MM.1S (cell line): ENCODE results near the gene CYP27C1.

Source experiments
- DNase-seq: peaks from one replicate; pipeline ENCODE4 v3.0.0-alpha.2; 2015
- H2AFZ ChIP-seq: fragments of 300-600 bp; sonication (generic); 2 replicates; pipeline ENCODE4 v1.6.0; 2016; ENCODE audit warnings: antibody characterized with exemption, low read length
- H3F3A ChIP-seq: fragments of 300-600 bp; sonication (generic); 2 replicates; pipeline ENCODE4 v1.6.1; 2016; ENCODE audit warnings: mild to moderate bottlenecking, antibody characterized with exemption, low read length, moderate library complexity, mixed read lengths; ENCODE audit not compliant: insufficient read depth
- H3K27ac ChIP-seq: fragments of 300-600 bp; sonication (generic); 2 replicates; pipeline ENCODE4 v1.5.1; 2016; ENCODE audit warnings: mild to moderate bottlenecking, low read length
- H3K27me3 ChIP-seq: fragments of 300-600 bp; sonication (generic); replicated peaks from 2 replicates; pipeline ENCODE4 v1.6.0; 2016; ENCODE audit warnings: low read length; ENCODE audit not compliant: insufficient read depth
- H3K36me3 ChIP-seq: fragments of 300-600 bp; sonication (generic); replicated peaks from 2 replicates; pipeline ENCODE4 v1.6.1; 2016; ENCODE audit warnings: mild to moderate bottlenecking, low read length, mixed read lengths; ENCODE audit not compliant: insufficient read depth
- H3K4me1 ChIP-seq: fragments of 300-600 bp; sonication (generic); 2 replicates; pipeline ENCODE4 v1.6.1; 2016; ENCODE audit warnings: low read length, mixed read lengths
- H3K4me2 ChIP-seq: fragments of 300-600 bp; sonication (generic); 2 replicates; pipeline ENCODE4 v1.6.0; 2016; ENCODE audit warnings: low read depth, low read length
- H3K4me3 ChIP-seq: fragments of 300-600 bp; sonication (generic); 2 replicates; pipeline ENCODE4 v1.5.1; 2016; ENCODE audit warnings: low read length, mixed read lengths
- H3K79me2 ChIP-seq: fragments of 300-600 bp; sonication (generic); 2 replicates; pipeline ENCODE4 v1.6.1; 2016; ENCODE audit warnings: mixed run types, low read length, mixed read lengths
- H3K9ac ChIP-seq: fragments of 300-600 bp; sonication (generic); 2 replicates; pipeline ENCODE4 v1.6.1; 2016; ENCODE audit warnings: low read length, mixed read lengths
- H3K9me2 ChIP-seq: fragments of 300-600 bp; sonication (generic); replicated peaks from 2 replicates; pipeline ENCODE4 v1.6.1; 2016; ENCODE audit warnings: mild to moderate bottlenecking, low read length, mixed read lengths; ENCODE audit not compliant: insufficient read depth
- H3K9me3 ChIP-seq: fragments of 300-600 bp; sonication (generic); replicated peaks from 2 replicates; pipeline ENCODE4 v1.6.1; 2016; ENCODE audit warnings: mild to moderate bottlenecking, low read length, mixed read lengths; ENCODE audit not compliant: insufficient read depth
- H4K20me1 ChIP-seq: fragments of 300-600 bp; sonication (generic); 2 replicates; pipeline ENCODE4 v1.6.1; 2016; ENCODE audit warnings: mild to moderate bottlenecking, low read length, moderate library complexity, mixed read lengths; ENCODE audit not compliant: insufficient read depth
- EZH2 ChIP-seq: fragments of 300-600 bp; sonication (generic); optimal IDR thresholded peaks from 2 replicates; pipeline ENCODE3; 2017; ENCODE audit warnings: low read depth, mild to moderate bottlenecking, antibody characterized with exemption, low read length, mixed read lengths
- EZH2phosphoT487 ChIP-seq: fragments of 300-600 bp; sonication (generic); IDR thresholded peaks from 2 replicates; pipeline ENCODE4 v1.6.1; 2018; ENCODE audit warnings: antibody characterized with exemption, low read length
- TF ChIP-seq, protein P1 (sequence below): fragments of 300-600 bp; sonication (generic); IDR thresholded peaks from 2 replicates; pipeline ENCODE4 v1.5.1; 2016; ENCODE audit warnings: antibody characterized with exemption, low read length, mixed read lengths

The CYP27C1 gene

DNA sequence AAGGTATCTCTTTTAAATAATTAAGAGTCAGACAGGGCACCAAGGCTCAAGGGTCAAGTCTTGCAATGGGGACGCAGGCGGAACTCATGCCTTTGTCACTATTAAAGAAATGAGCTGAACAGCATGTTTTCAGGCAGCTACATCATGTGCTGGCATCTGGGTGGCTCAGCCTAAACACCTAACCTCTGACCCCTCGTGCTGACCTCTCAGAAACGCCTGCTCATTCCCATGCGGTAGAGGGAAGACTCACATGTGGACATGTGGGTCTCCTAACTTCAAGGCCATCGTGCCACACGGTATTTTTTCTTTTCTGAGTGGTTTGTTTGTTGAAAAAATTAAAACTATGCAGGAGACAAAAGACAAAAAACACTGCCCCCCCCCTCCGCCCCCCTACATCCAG is 31.3 kb downstream of the CYP27C1 start:
- Histone ChIP-seq H3K27ac (no peak overlapping the region), H3K4me3 (no peak overlapping the region), H3K9me3 (no peaks in the 10 kb centered on the region), H3K9me2 (no peaks in the 10 kb centered on the region), H3K9ac (no peak overlapping the region), H3K36me3 (no peaks in the 10 kb centered on the region), H3K4me2 (no peak overlapping the region), H2AFZ (no peak overlapping the region), H4K20me1 (no peaks in the 10 kb centered on the region), H3K27me3 (0 out of 2 replicates have a peak, but pooled peaks cover 4% of the 10 kb centered on the region), H3K79me2 (no peaks in the 10 kb centered on the region), H3F3A (no peaks in the 10 kb centered on the region), H3K4me1 (no peaks in the 10 kb centered on the region)
- TF ChIP-seq, protein P1, sequence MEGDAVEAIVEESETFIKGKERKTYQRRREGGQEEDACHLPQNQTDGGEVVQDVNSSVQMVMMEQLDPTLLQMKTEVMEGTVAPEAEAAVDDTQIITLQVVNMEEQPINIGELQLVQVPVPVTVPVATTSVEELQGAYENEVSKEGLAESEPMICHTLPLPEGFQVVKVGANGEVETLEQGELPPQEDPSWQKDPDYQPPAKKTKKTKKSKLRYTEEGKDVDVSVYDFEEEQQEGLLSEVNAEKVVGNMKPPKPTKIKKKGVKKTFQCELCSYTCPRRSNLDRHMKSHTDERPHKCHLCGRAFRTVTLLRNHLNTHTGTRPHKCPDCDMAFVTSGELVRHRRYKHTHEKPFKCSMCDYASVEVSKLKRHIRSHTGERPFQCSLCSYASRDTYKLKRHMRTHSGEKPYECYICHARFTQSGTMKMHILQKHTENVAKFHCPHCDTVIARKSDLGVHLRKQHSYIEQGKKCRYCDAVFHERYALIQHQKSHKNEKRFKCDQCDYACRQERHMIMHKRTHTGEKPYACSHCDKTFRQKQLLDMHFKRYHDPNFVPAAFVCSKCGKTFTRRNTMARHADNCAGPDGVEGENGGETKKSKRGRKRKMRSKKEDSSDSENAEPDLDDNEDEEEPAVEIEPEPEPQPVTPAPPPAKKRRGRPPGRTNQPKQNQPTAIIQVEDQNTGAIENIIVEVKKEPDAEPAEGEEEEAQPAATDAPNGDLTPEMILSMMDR = no peak
- no peak for TF ChIP-seq EZH2phosphoT487
- TF ChIP-seq EZH2 = no peak
- DNase-seq = no peak

DNA sequence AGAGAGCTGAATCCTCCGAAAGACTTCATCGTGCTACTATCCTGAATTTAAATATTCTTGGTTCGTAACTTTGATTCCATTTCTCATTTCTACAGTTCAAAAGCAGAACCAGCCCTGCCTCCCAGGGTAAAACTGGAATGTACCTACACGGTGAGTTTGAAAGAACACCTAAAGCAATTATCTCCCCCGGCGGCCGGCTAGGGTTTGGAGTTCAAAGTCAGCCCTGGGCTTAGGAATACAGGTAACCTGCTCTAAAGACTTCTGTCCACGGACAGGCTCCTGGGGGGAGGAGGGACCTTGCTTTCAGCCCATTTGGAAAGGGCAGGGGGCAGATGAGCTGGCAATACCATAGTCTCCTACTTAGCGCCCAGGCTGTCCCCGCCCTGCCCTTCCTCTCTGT is 32.3 kb downstream of the CYP27C1 start:
- no peaks in the 10 kb centered on the region for H3K9me2 ChIP-seq
- no peak overlapping the region for H2AFZ ChIP-seq
- no peak overlapping the region for H3K9ac ChIP-seq
- no peaks in the 10 kb centered on the region for H3K4me1 ChIP-seq
- H3F3A ChIP-seq = no peaks in the 10 kb centered on the region
- H3K79me2 ChIP-seq = no peaks in the 10 kb centered on the region
- no peak overlapping the region for H3K4me2 ChIP-seq
- TF ChIP-seq EZH2 = no peak
- no peaks in the 10 kb centered on the region for H3K36me3 ChIP-seq
- no peaks in the 10 kb centered on the region for H3K9me3 ChIP-seq
- DNase-seq = no peak
- no peaks in the 10 kb centered on the region for H4K20me1 ChIP-seq
- H3K27me3 ChIP-seq = no peaks in the 10 kb centered on the region
- no peak overlapping the region for H3K27ac ChIP-seq
- no peak overlapping the region for H3K4me3 ChIP-seq

DNA sequence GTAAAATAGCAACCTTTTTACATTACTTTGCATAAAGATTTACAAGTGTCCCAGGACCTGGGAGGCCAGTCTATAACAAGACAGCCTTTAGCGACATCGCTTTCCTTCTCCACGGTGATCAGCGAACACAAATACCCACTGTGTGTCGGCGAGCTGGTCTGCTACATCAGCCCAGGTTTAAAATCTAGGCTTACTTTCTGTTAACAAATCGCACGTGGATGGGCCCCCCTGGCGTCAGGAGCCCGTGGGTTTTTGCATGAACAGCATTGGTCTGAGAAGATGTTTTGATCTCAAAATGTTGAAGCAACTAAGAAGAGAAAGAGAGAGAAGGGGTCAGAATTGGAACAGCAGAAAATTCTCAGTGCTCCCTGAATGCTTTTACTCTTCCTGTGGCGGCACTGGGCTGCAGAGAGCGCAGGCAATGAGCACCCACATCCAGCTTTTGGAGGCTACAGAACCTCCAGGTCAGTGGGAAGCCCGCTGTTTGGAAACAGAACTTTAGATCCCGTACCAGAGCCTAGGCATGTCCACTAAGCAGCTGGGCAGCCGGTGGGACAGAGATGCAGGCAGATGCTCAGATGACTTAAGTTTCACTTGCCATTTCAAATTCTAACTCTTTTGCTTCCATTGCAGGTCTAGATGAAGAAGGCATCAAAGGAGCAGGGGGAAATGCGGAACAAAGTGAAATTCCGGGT is 32.9 kb downstream of the CYP27C1 start:
- H3K9me2 ChIP-seq = no peaks in the 10 kb centered on the region
- H3F3A ChIP-seq = no peaks in the 10 kb centered on the region
- no peak overlapping the region for H2AFZ ChIP-seq
- no peaks in the 10 kb centered on the region for H4K20me1 ChIP-seq
- no peak overlapping the region for H3K4me2 ChIP-seq
- DNase-seq = no peak
- TF ChIP-seq, protein P1 = no peak
- TF ChIP-seq EZH2phosphoT487 = no peak
- TF ChIP-seq EZH2 = no peak
- no peak overlapping the region for H3K4me3 ChIP-seq
- H3K4me1 ChIP-seq = no peaks in the 10 kb centered on the region
- H3K9ac ChIP-seq = no peak overlapping the region
- no peaks in the 10 kb centered on the region for H3K36me3 ChIP-seq
- H3K9me3 ChIP-seq = no peaks in the 10 kb centered on the region
- no peak overlapping the region for H3K27ac ChIP-seq
- no peaks in the 10 kb centered on the region for H3K27me3 ChIP-seq
- no peaks in the 10 kb centered on the region for H3K79me2 ChIP-seq

DNA sequence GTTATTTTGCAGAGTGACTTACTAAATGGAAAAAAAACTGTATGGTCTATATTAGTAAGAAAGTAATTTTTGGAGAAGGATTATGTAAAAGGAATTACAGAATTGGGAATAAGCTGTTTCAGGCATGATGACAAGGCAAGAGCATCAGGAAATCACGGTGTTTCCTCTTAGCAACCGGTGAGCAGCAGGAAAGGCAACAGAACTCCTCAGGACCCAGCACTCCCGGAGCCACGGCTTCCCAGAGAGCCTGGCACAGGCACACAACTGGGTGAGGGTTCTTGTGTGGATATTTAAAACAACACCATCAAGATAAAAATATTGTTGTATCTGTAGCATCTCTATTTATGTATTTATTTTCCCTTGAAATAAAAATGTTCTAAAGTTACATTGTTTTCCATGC is 34.4 kb downstream of the CYP27C1 start:
- no peak for DNase-seq
- Histone ChIP-seq H3K4me2 (no peak overlapping the region), H3K9ac (no peak overlapping the region), H3K9me2 (no peaks in the 10 kb centered on the region), H3K36me3 (no peaks in the 10 kb centered on the region), H2AFZ (no peak overlapping the region), H3K9me3 (no peaks in the 10 kb centered on the region), H3K4me3 (no peak overlapping the region), H3F3A (no peaks in the 10 kb centered on the region), H3K27ac (no peak overlapping the region), H3K79me2 (no peaks in the 10 kb centered on the region), H4K20me1 (no peaks in the 10 kb centered on the region), H3K4me1 (no peaks in the 10 kb centered on the region), H3K27me3 (no peaks in the 10 kb centered on the region)
- no peak for TF ChIP-seq EZH2
- TF ChIP-seq, protein P1 = no peak
- no peak for TF ChIP-seq EZH2phosphoT487
